Islet precursor cell (in vitro differentiated cells): ENCODE results near the gene SYCP2L.
"Not testable (repeated sequence)": the region's sequence is repeated elsewhere in the genome, so short reads cannot be mapped to it uniquely, and the experiment has no call there.

Experiments used
- DNase-seq: peaks from one replicate; pipeline ENCODE4 v3.0.0-alpha.2; 2018

The SYCP2L gene

GRCh38 chr6:10960171-10960570, 73.3 kb downstream of the SYCP2L start:
- DNase-seq: no peak

GRCh38 chr6:10961837-10962236, 75.0 kb downstream of the SYCP2L start:
- DNase-seq: no peak

GRCh38 chr6:10962673-10963072, 75.8 kb downstream of the SYCP2L start:
- no peak for DNase-seq

- DNase-seq: no peak
These were observed 76.3 kb downstream of the SYCP2L start for GRCh38 chr6:10963113-10963512.

- DNase-seq: no peak
These were observed 77.8 kb downstream of the SYCP2L start for GRCh38 chr6:10964684-10965083.

GRCh38 chr6:10968776-10969175, 81.9 kb downstream of the SYCP2L start:
- DNase-seq: no peak

- peak; percentile 83 for DNase-seq
These were observed 83.9 kb downstream of the SYCP2L start for GRCh38 chr6:10970731-10971130.

- DNase-seq: no peak
These were observed 85.3 kb downstream of the SYCP2L start for GRCh38 chr6:10972196-10972595.

- DNase-seq: no peak
These were observed 89.7 kb downstream of the SYCP2L start for GRCh38 chr6:10976571-10976970.

GRCh38 chr6:10977231-10977968, 90.5 kb downstream of the SYCP2L start:
- DNase-seq: no peak

- no peak for DNase-seq
These were observed 92.8 kb downstream of the SYCP2L start for GRCh38 chr6:10979603-10980002.

GRCh38 chr6:10981409-10981808, 94.6 kb downstream of the SYCP2L start:
- no peak for DNase-seq

- DNase-seq: not testable (repeated sequence)
These were observed 98.1 kb downstream of the SYCP2L start for GRCh38 chr6:10984959-10985358.

- no peak for DNase-seq
These were observed 102.7 kb downstream of the SYCP2L start for GRCh38 chr6:10989587-10989986.

- DNase-seq: no peak
These were observed 104.3 kb downstream of the SYCP2L start for GRCh38 chr6:10991115-10991514.

GRCh38 chr6:10993896-10994295, 107.0 kb downstream of the SYCP2L start:
- no peak for DNase-seq

- no peak for DNase-seq
These were observed 108.4 kb downstream of the SYCP2L start for GRCh38 chr6:10995114-10995707.

- DNase-seq: no peak
These were observed 113.1 kb downstream of the SYCP2L start for GRCh38 chr6:10999994-11000393.

- DNase-seq: no peak
These were observed 115.3 kb downstream of the SYCP2L start for GRCh38 chr6:11002176-11002575.

GRCh38 chr6:11003297-11003696, 116.4 kb downstream of the SYCP2L start:
- DNase-seq: not testable (repeated sequence)

GRCh38 chr6:11006061-11006460, 119.2 kb downstream of the SYCP2L start:
- DNase-seq: no peak

GRCh38 chr6:11007715-11008608, 121.1 kb downstream of the SYCP2L start:
- peak; percentile 82 for DNase-seq

- DNase-seq: no peak
These were observed 122.0 kb downstream of the SYCP2L start for GRCh38 chr6:11008821-11009220.

- DNase-seq: peak; percentile 66
These were observed 122.5 kb downstream of the SYCP2L start for GRCh38 chr6:11009353-11009752.
